Endothelial cell of umbilical vein (primary cell): ENCODE measurements around the gene EGFL7. TPM values are rescaled to one million over a fixed set of nuclear protein-coding genes. Genes with fewer than 3 reads are reported as not detected.

Experiments
- BruUV-seq: library from RNA; stranded (reverse); fragments of 400-500 nt; replicated peaks from 2 replicates; lab custom pipeline; 2021; lab: Mats Ljungman, UMichigan
- CTCF ChIA-PET: fragments of 300-600, 350-600 bp; sonication (Branson Sonifier 250); formaldehyde crosslinking; loops from one replicate; lab custom pipeline; 2021; ENCODE audit warnings: antibody characterized with exemption, inconsistent platforms; lab: Charles Lee
- POLR2A ChIA-PET: fragments of 300-600, 350-600 bp; sonication (Branson Sonifier 250); formaldehyde crosslinking; loops from one replicate; lab custom pipeline; 2021; ENCODE audit warnings: antibody characterized with exemption, inconsistent platforms; lab: Charles Lee
- DNase-seq: peaks from one replicate; pipeline ENCODE4 v3.0.0-alpha.2; 2011; ENCODE audit warnings: low read depth, low spot score
- FAIRE-seq: peaks from 2 replicates; lab custom pipeline; 2011; peaks lifted over from hg19 to GRCh38; lab: Jason Lieb, UNC
- H2AFZ ChIP-seq: 2 replicates; pipeline ENCODE4 v1.6.0; 2012; ENCODE audit warnings: low read depth, low read length, control low read depth, inconsistent platforms
- H3K27ac ChIP-seq: 2 replicates; pipeline ENCODE4 v1.5.1; 2011; ENCODE audit warnings: low read depth, mild to moderate bottlenecking, control low read depth, low read length, moderate library complexity; ENCODE audit not compliant: insufficient read depth
- H3K27me3 ChIP-seq, 2 experiments: 2 replicates each; pipeline versions ENCODE4 v1.6.0 to v1.6.1; 2011; ENCODE audit warnings: low read length in 2 of 2, mixed read lengths in 1 of 2; ENCODE audit not compliant: control insufficient read depth in 2 of 2, insufficient read depth in 2 of 2
- H3K36me3 ChIP-seq, 2 experiments: 2 replicates in 1 of 2; 3 replicates in 1 of 2; pipeline ENCODE4 v1.5.1; 2011; ENCODE audit warnings: low read length in 2 of 2, mild to moderate bottlenecking in 1 of 2, moderate library complexity in 1 of 2; ENCODE audit not compliant: control insufficient read depth in 2 of 2, insufficient read depth in 2 of 2; ENCODE audit errors: extremely low read depth in 1 of 2
- H3K4me1 ChIP-seq: 3 replicates; pipeline ENCODE4 v1.5.1; 2011; ENCODE audit warnings: mild to moderate bottlenecking, low read length; ENCODE audit not compliant: control insufficient read depth, insufficient read depth; ENCODE audit errors: extremely low read depth
- H3K4me2 ChIP-seq: 2 replicates; pipeline ENCODE4 v1.6.1; 2011; ENCODE audit warnings: low read length, control low read depth, mixed read lengths; ENCODE audit not compliant: insufficient read depth
- H3K4me3 ChIP-seq, 3 experiments: fragments of 200-600 bp in 1 of 3; sonication (generic), shearing (Covaris generic) in 1 of 3; replicated peaks in 1 of 3; 2 replicates each; pipeline ENCODE4 v1.5.1; 2011 to 2016; ENCODE audit warnings: control low read depth in 3 of 3, low read length in 3 of 3, mild to moderate bottlenecking in 2 of 3, inconsistent platforms in 1 of 3, low read depth in 1 of 3, moderate library complexity in 1 of 3; ENCODE audit not compliant: insufficient read depth in 1 of 3
- H3K79me2 ChIP-seq: 2 replicates; pipeline ENCODE4 v1.6.0; 2012; ENCODE audit warnings: low read length, inconsistent platforms; ENCODE audit not compliant: control insufficient read depth, insufficient read depth
- H3K9ac ChIP-seq: replicated peaks from 2 replicates; pipeline ENCODE3; 2011; ENCODE audit warnings: low read length, control low read depth; ENCODE audit not compliant: insufficient read depth; ENCODE audit errors: extremely low read depth
- H3K9me1 ChIP-seq: replicated peaks from 3 replicates; pipeline ENCODE4 v1.6.0; 2011; ENCODE audit warnings: mild to moderate bottlenecking, low read length; ENCODE audit not compliant: control insufficient read depth, insufficient read depth; ENCODE audit errors: extremely low read depth
- H3K9me3 ChIP-seq: replicated peaks from 2 replicates; pipeline ENCODE4 v1.5.1; 2012; ENCODE audit warnings: low read length, inconsistent platforms; ENCODE audit not compliant: control insufficient read depth, insufficient read depth
- H4K20me1 ChIP-seq: replicated peaks from 2 replicates; pipeline ENCODE3; 2011; ENCODE audit warnings: mild to moderate bottlenecking, low read length; ENCODE audit not compliant: control insufficient read depth, insufficient read depth; ENCODE audit errors: extremely low read depth
- GATA2 ChIP-seq: IDR thresholded peaks from 2 replicates; pipeline ENCODE4 v1.7.0; 2011; ENCODE audit warnings: low read depth, mild to moderate bottlenecking, moderate library complexity, mixed read lengths, low read length; ENCODE audit not compliant: insufficient read length, insufficient read depth
- JUN ChIP-seq: IDR thresholded peaks from 2 replicates; pipeline ENCODE4 v1.6.1; 2011; ENCODE audit warnings: borderline replicate concordance, low read depth; ENCODE audit not compliant: insufficient read length, insufficient read depth
- POLR2A ChIP-seq: IDR thresholded peaks from 2 replicates; pipeline ENCODE4 v1.6.1; 2012; ENCODE audit warnings: low read depth, mild to moderate bottlenecking, control low read depth, low read length
- POLR2AphosphoS5 ChIP-seq: IDR thresholded peaks from 2 replicates; pipeline ENCODE4 v1.6.1; 2012; ENCODE audit warnings: low read depth, mild to moderate bottlenecking, control low read depth, low read length, moderate library complexity; ENCODE audit not compliant: insufficient read depth
- dilution Hi-C: fragments of 300-500 bp; cut with MboI; formaldehyde crosslinking; loops from one replicate; pipeline ENCODE4 v1.15.0; 2019; ENCODE audit warnings: low sequenced_read_pairs; ENCODE audit not compliant: extremely low pct_ligation_motif_present
- intact Hi-C: fragments of 100-400 bp; cut with micrococcal nuclease; formaldehyde crosslinking; loops from one replicate; pipeline ENCODE4 v1.10.0; 2022
- polyA plus RNA-seq, 4 experiments: library from polyadenylated mRNA; depleted of rRNA in 3 of 4; stranded (reverse) in 3 of 4; unstranded in 1 of 4; fragments of >200 nt; gene quantifications; 2 replicates each; pipeline versions ENCODE4 v1.2.1 to v1.2.3, GENCODE V29; 2011 to 2012; ENCODE audit warnings: missing spikeins in 1 of 4
- total RNA-seq: library from RNA; stranded (reverse); gene quantifications from 2 replicates; pipeline ENCODE4 v1.2.3, GENCODE V29; 2021
- TF ChIP-seq, protein P1 (sequence below), 2 donors: IDR thresholded peaks; 1 replicate in 1 of 2; 2 replicates in 1 of 2; pipeline ENCODE4 v1.5.1; 2011; ENCODE audit warnings: low read length in 2 of 2, mild to moderate bottlenecking in 2 of 2, moderate library complexity in 2 of 2, control low read depth in 1 of 2, inconsistent platforms in 1 of 2, low read depth in 1 of 2; ENCODE audit not compliant: insufficient read depth in 1 of 2; ENCODE audit errors: extremely low read depth in 1 of 2

EGFL7 gene
- total and polyA plus RNA-seq, 2 donors (not counting 3 experiments of a cell fraction or from before 2014, with no cell fraction given): 1,043 to 1,377 TPM

DNA sequence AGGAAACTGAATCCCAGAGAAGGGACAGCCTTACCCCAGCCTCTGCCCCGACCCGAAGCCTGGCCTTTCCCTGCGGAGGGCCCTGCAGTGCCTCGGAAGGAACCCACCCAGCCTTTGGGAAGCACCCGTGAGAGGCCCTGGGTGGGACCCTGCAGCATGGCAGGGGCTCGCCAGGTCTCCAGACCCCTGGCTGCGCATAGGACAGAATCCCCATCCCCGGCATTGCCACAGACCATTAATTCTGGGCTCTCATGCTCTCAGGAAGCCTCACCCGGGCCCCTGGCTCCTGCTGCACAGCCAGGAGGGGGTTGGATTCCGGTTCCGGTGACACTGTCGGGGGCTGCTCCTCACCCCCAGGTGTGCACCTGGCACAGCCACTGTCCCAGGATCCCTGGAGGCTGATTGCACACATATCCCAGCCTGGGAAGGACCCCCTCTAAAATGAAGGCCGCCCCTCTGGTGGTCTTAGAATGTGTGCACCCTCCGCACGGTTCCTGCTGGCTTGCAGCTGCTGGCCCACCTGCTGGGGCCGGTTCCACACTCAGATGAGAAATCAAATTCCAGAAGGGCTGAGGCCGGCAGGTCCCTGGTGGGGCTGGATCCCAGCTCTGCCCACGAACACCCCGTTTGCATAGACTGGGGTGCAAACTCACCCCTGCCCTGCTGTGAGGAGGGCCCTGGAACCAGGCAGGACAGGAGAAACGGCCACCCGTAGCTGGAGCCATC lies 4.7 kb downstream of the EGFL7 start:
- FAIRE-seq (no peak), DNase-seq (no peak)
- dilution Hi-C loops (no loop called here), intact Hi-C loops (no loop called here)
- BruUV-seq: no TSS peak
- Histone ChIP-seq H4K20me1 (no peaks in the 10 kb centered on the region), H3K9me1 (no peaks in the 10 kb centered on the region), H2AFZ (no peak overlapping the region), H3K79me2 (peaks cover 73% of the 10 kb centered on the region), H3K27ac (peak overlapping the region; percentile 78), H3K4me1 (peaks cover 17% of the 10 kb centered on the region), H3K4me2 (peak overlapping the region; percentile 40), H3K27me3 (no peaks in the 10 kb centered on the region), H3K9ac (peak overlapping the region; percentile 79), H3K36me3 (peaks cover 39 to 74% of the 10 kb centered on the region in 2 experiments), H3K4me3 (peak overlapping the region; percentile 54 to 83 (median 65)), H3K9me3 (no peaks in the 10 kb centered on the region)
- CTCF ChIA-PET: interaction anchor here (3.4 kb wide), 1 partner anchor 22 kb away, joined by 20 read pairs; no protein-coding TSS in a partner anchor
- TF ChIP-seq POLR2A (peak; percentile 57), POLR2AphosphoS5 (peak; percentile 12), GATA2 (no peak), JUN (no peak)
- TF ChIP-seq, protein P1, sequence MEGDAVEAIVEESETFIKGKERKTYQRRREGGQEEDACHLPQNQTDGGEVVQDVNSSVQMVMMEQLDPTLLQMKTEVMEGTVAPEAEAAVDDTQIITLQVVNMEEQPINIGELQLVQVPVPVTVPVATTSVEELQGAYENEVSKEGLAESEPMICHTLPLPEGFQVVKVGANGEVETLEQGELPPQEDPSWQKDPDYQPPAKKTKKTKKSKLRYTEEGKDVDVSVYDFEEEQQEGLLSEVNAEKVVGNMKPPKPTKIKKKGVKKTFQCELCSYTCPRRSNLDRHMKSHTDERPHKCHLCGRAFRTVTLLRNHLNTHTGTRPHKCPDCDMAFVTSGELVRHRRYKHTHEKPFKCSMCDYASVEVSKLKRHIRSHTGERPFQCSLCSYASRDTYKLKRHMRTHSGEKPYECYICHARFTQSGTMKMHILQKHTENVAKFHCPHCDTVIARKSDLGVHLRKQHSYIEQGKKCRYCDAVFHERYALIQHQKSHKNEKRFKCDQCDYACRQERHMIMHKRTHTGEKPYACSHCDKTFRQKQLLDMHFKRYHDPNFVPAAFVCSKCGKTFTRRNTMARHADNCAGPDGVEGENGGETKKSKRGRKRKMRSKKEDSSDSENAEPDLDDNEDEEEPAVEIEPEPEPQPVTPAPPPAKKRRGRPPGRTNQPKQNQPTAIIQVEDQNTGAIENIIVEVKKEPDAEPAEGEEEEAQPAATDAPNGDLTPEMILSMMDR (IDR thresholded peaks at IDR 0.05; ENCODE audit: extremely low read depth in 1 of 2, insufficient read depth in 1 of 2, low read depth in 1 of 2, low read length in 2 of 2): no peak
- POLR2A ChIA-PET: interaction anchor here (9.9 kb wide), 1 partner anchor 21 kb away, joined by 161 read pairs; no protein-coding TSS in a partner anchor
